ENCODE measurements around the gene FADS1.

The FADS1 gene

GRCh38 chr11:61842528-61842820 lies 25.7 kb upstream of the FADS1 start:
- Histone ChIP-seq H3K4me1 (ENCODE audit: insufficient read depth, low read length) (no peaks in the 10 kb centered on the region), H3K27me3 (ENCODE audit: insufficient read depth, low read length) (no peaks in the 10 kb centered on the region), H3K36me3 (ENCODE audit: insufficient read depth, low read length) (peaks cover 94% of the 10 kb centered on the region), H3K4me3 (ENCODE audit: low read length) (no peak overlapping the region), H3K9me3 (ENCODE audit: insufficient read depth, low read depth, low read length) (no peaks in the 10 kb centered on the region), H3K9ac (ENCODE audit: low read depth, low read length) (no peak overlapping the region), H3K27ac (ENCODE audit: low read depth, low read length) (no peak overlapping the region)
- 97% methylated on average over 7 of the region's 7 CpGs for WGBS

- no peaks in the 10 kb centered on the region for H3K9me3 ChIP-seq (ENCODE audit: insufficient read depth, low read depth, low read length)
- WGBS = 91% methylated on average over 12 of the region's 12 CpGs
- H3K4me3 ChIP-seq (ENCODE audit: low read length) = no peak overlapping the region
- no peak overlapping the region for H3K27ac ChIP-seq (ENCODE audit: low read depth, low read length)
- no peaks in the 10 kb centered on the region for H3K27me3 ChIP-seq (ENCODE audit: insufficient read depth, low read length)
- peaks cover 96% of the 10 kb centered on the region for H3K36me3 ChIP-seq (ENCODE audit: insufficient read depth, low read length)
- H3K9ac ChIP-seq (ENCODE audit: low read depth, low read length) = no peak overlapping the region
- H3K4me1 ChIP-seq (ENCODE audit: insufficient read depth, low read length) = no peaks in the 10 kb centered on the region
Observed at GRCh38 chr11:61841636-61842527, 25.1 kb upstream of the FADS1 start.

DNA sequence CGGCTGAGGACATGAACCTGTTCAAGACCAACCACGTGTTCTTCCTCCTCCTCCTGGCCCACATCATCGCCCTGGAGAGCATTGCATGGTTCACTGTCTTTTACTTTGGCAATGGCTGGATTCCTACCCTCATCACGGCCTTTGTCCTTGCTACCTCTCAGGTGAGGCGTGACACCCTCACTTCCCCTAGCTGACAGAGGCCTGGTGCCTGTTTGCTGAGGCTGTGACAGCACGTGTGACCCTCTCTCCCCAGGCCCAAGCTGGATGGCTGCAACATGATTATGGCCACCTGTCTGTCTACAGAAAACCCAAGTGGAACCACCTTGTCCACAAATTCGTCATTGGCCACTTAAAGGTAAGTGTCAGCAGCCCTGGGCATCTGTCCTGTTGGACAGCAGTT lies 23.6 kb upstream of the FADS1 start:
- Histone ChIP-seq H3K9me3 (ENCODE audit: insufficient read depth, low read depth, low read length) (no peaks in the 10 kb centered on the region), H3K36me3 (ENCODE audit: insufficient read depth, low read length) (peaks cover 94% of the 10 kb centered on the region), H3K9ac (ENCODE audit: low read depth, low read length) (no peak overlapping the region), H3K4me1 (ENCODE audit: insufficient read depth, low read length) (no peaks in the 10 kb centered on the region), H3K27me3 (ENCODE audit: insufficient read depth, low read length) (no peaks in the 10 kb centered on the region), H3K27ac (ENCODE audit: low read depth, low read length) (no peak overlapping the region), H3K4me3 (ENCODE audit: low read length) (no peak overlapping the region)
- WGBS = 96% methylated on average over 7 of the region's 7 CpGs

DNA sequence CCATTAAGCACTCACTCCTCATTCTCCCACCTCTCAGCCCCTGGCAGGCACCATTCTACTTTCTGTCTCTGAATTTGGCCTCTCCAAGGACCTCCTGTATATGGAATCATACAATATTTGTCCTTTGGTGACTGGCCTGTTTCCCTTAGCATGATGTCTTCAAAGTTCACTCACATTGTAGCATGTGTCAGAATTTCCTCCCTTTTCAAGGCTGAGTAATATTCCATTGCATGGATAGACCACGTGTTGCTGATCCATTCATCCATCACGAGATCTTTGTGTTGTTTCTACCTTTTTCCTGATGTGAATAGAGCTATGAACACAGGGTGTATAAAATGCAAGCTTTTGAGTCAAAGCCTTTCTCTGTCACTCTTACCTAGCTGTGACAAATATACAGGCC lies 22.9 kb upstream of the FADS1 start:
- H3K9ac ChIP-seq (ENCODE audit: low read depth, low read length) = no peak overlapping the region
- H3K9me3 ChIP-seq (ENCODE audit: insufficient read depth, low read depth, low read length) = no peaks in the 10 kb centered on the region
- H3K4me1 ChIP-seq (ENCODE audit: insufficient read depth, low read length) = peaks cover 4% of the 10 kb centered on the region; the same call in 1 of the 2 replicates
- no peak overlapping the region for H3K4me3 ChIP-seq (ENCODE audit: low read length)
- 100% methylated on average over 2 of the region's 2 CpGs for WGBS
- no peak overlapping the region for H3K27ac ChIP-seq (ENCODE audit: low read depth, low read length)
- H3K27me3 ChIP-seq (ENCODE audit: insufficient read depth, low read length) = no peaks in the 10 kb centered on the region
- peaks cover 88% of the 10 kb centered on the region for H3K36me3 ChIP-seq (ENCODE audit: insufficient read depth, low read length)

- H3K27ac ChIP-seq (ENCODE audit: low read depth, low read length) = no peak overlapping the region
- peaks cover 12% of the 10 kb centered on the region for H3K4me1 ChIP-seq (ENCODE audit: insufficient read depth, low read length)
- H3K9me3 ChIP-seq (ENCODE audit: insufficient read depth, low read depth, low read length) = no peaks in the 10 kb centered on the region
- H3K36me3 ChIP-seq (ENCODE audit: insufficient read depth, low read length) = peaks cover 79% of the 10 kb centered on the region
- no peak overlapping the region for H3K4me3 ChIP-seq (ENCODE audit: low read length)
- no peaks in the 10 kb centered on the region for H3K27me3 ChIP-seq (ENCODE audit: insufficient read depth, low read length)
- WGBS = 90% methylated on average over 9 of the region's 10 CpGs
- H3K9ac ChIP-seq (ENCODE audit: low read depth, low read length) = no peak overlapping the region
Observed at GRCh38 chr11:61838921-61839320, 22.1 kb upstream of the FADS1 start.

GRCh38 chr11:61838501-61838900 lies 21.7 kb upstream of the FADS1 start:
- H3K4me3 ChIP-seq (ENCODE audit: low read length) = no peak overlapping the region
- no peak overlapping the region for H3K9ac ChIP-seq (ENCODE audit: low read depth, low read length)
- no peaks in the 10 kb centered on the region for H3K27me3 ChIP-seq (ENCODE audit: insufficient read depth, low read length)
- H3K4me1 ChIP-seq (ENCODE audit: insufficient read depth, low read length) = peaks cover 16% of the 10 kb centered on the region
- peaks cover 78% of the 10 kb centered on the region for H3K36me3 ChIP-seq (ENCODE audit: insufficient read depth, low read length)
- WGBS = 95% methylated on average over 5 of the region's 5 CpGs
- no peaks in the 10 kb centered on the region for H3K9me3 ChIP-seq (ENCODE audit: insufficient read depth, low read depth, low read length)
- H3K27ac ChIP-seq (ENCODE audit: low read depth, low read length) = no peak overlapping the region

GRCh38 chr11:61837411-61838005 lies 20.7 kb upstream of the FADS1 start:
- H3K27ac ChIP-seq (ENCODE audit: low read depth, low read length) = no peak overlapping the region
- WGBS = 95% methylated on average over 15 of the region's 15 CpGs
- H3K4me3 ChIP-seq (ENCODE audit: low read length) = no peak overlapping the region
- H3K9ac ChIP-seq (ENCODE audit: low read depth, low read length) = no peak overlapping the region
- no peaks in the 10 kb centered on the region for H3K27me3 ChIP-seq (ENCODE audit: insufficient read depth, low read length)
- H3K9me3 ChIP-seq (ENCODE audit: insufficient read depth, low read depth, low read length) = no peaks in the 10 kb centered on the region
- H3K4me1 ChIP-seq (ENCODE audit: insufficient read depth, low read length) = peaks cover 26% of the 10 kb centered on the region
- H3K36me3 ChIP-seq (ENCODE audit: insufficient read depth, low read length) = peaks cover 78% of the 10 kb centered on the region

- no peaks in the 10 kb centered on the region for H3K9me3 ChIP-seq (ENCODE audit: insufficient read depth, low read depth, low read length)
- H3K4me1 ChIP-seq (ENCODE audit: insufficient read depth, low read length) = peaks cover 26% of the 10 kb centered on the region
- no peak overlapping the region for H3K4me3 ChIP-seq (ENCODE audit: low read length)
- H3K27ac ChIP-seq (ENCODE audit: low read depth, low read length) = no peak overlapping the region
- whole genome bisulfite sequencing = 95% methylated on average over 8 of the region's 8 CpGs
- H3K9ac ChIP-seq (ENCODE audit: low read depth, low read length) = no peak overlapping the region
- H3K27me3 ChIP-seq (ENCODE audit: insufficient read depth, low read length) = no peaks in the 10 kb centered on the region
- H3K36me3 ChIP-seq (ENCODE audit: insufficient read depth, low read length) = peaks cover 76% of the 10 kb centered on the region
Observed at GRCh38 chr11:61836193-61836592, 19.4 kb upstream of the FADS1 start.

DNA sequence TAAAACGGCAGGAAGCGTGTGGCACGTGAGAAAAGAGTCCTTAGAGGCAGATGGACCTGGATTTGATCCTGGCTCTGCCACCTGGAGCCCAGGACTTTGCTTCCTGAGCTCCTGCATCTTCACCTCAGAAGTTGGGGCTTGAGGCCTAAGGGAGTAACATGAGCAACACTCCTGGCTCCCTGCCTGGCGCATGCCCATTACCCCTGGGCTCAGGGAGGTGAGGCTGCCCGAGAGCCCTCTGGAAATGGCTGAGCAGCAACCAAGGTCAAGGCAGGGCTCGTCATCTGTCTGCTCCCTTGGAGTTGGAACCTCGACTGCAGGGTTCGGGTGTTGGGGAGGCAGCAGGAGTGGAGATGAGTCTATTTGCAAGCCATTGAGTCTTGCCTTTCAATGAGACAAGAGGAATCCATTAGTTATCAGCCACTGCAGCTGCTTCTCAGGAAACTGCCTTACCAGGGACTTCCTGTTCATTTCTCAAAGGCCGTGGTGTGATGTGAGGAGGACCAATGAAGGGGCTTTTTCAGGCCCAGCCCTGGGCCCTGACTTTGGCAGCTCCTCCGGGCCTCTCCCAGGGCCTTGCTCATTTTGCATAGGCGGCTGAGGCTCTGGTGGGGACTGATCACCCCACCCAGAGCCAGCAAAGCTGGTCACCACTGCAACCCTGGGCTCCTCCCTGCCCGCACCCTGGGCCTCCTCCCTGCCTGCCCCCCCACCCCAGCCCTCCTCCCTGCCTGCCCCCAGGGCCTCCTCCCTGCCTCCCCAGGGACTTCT lies 17.7 kb upstream of the FADS1 start:
- WGBS = 70% methylated on average over 12 of the region's 12 CpGs
- Histone ChIP-seq H3K27ac (ENCODE audit: low read depth, low read length) (peak overlapping the region; percentile 84), H3K4me1 (ENCODE audit: insufficient read depth, low read length) (peaks cover 40% of the 10 kb centered on the region), H3K27me3 (ENCODE audit: insufficient read depth, low read length) (no peaks in the 10 kb centered on the region), H3K36me3 (ENCODE audit: insufficient read depth, low read length) (peaks cover 70% of the 10 kb centered on the region), H3K9me3 (ENCODE audit: insufficient read depth, low read depth, low read length) (no peaks in the 10 kb centered on the region), H3K9ac (ENCODE audit: low read depth, low read length) (peak overlapping the region; percentile 29), H3K4me3 (ENCODE audit: low read length) (no peak overlapping the region)

- WGBS = 91% methylated on average over 12 of the region's 12 CpGs
- H3K36me3 ChIP-seq (ENCODE audit: insufficient read depth, low read length) = peaks cover 66% of the 10 kb centered on the region
Observed at GRCh38 chr11:61833926-61834277, 17.1 kb upstream of the FADS1 start.

DNA sequence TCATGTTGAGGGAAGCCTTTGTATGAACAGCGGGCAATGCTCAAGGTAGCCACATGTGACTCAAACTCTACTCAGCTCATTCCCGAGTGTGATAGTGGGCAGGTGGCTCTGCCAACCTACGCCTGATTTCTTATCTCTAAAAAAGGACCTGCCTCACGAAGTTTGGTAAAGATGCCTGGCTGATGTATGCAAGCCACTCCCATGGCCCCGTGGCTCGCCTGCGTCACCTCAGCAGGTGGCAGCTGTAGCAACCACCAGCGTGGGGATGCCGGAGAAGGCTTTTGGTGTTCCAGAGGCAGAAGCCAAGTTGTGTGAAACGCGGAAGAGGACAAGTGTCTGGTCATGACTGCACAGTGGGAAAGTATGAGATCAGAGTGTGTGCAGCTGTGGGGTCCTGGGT lies 16.7 kb upstream of the FADS1 start:
- Histone ChIP-seq H3K4me3 (ENCODE audit: low read length) (no peak overlapping the region), H3K9ac (ENCODE audit: low read depth, low read length) (no peak overlapping the region), H3K27ac (ENCODE audit: low read depth, low read length) (peak overlapping the region; percentile 84; the same call in 1 of the 2 replicates), H3K4me1 (ENCODE audit: insufficient read depth, low read length) (peaks cover 40% of the 10 kb centered on the region), H3K9me3 (ENCODE audit: insufficient read depth, low read depth, low read length) (no peaks in the 10 kb centered on the region), H3K27me3 (ENCODE audit: insufficient read depth, low read length) (no peaks in the 10 kb centered on the region), H3K36me3 (ENCODE audit: insufficient read depth, low read length) (peaks cover 61% of the 10 kb centered on the region)
- WGBS = 80% methylated on average over 11 of the region's 11 CpGs

More at GRCh38 chr11:61833926-61834277, 17.1 kb upstream of the FADS1 start:
- Histone ChIP-seq H3K27ac (ENCODE audit: low read depth, low read length) (peak overlapping the region; percentile 84), H3K27me3 (ENCODE audit: insufficient read depth, low read length) (no peaks in the 10 kb centered on the region), H3K9me3 (ENCODE audit: insufficient read depth, low read depth, low read length) (no peaks in the 10 kb centered on the region), H3K4me1 (ENCODE audit: insufficient read depth, low read length) (peaks cover 40% of the 10 kb centered on the region), H3K4me3 (ENCODE audit: low read length) (no peak overlapping the region), H3K9ac (ENCODE audit: low read depth, low read length) (0 out of 2 replicates have a peak overlapping the region, but pooled peaks have one; percentile 29)
